Parathyroid adenoma (tissue), 2 donors: ENCODE results near the gene AUTS2.

ENCODE experiments used
- H2AFZ ChIP-seq: fragments of 300-600 bp; sonication (generic); one replicate; pipeline ENCODE4 v1.7.0; 2017; ENCODE audit warnings: antibody characterized with exemption, mild to moderate bottlenecking
- H3K27ac ChIP-seq: fragments of 300-600 bp; sonication (generic); one replicate; pipeline ENCODE4 v1.7.0; 2017
- H3K27me3 ChIP-seq: fragments of 300-600 bp; sonication (generic); one replicate; pipeline ENCODE4 v1.7.0; 2017; ENCODE audit warnings: low read length; ENCODE audit not compliant: control insufficient read depth, insufficient read depth
- H3K36me3 ChIP-seq: fragments of 300-600 bp; sonication (generic); one replicate; pipeline ENCODE4 v1.7.0; 2017; ENCODE audit warnings: low read length; ENCODE audit not compliant: control insufficient read depth, insufficient read depth
- H3K4me1 ChIP-seq: fragments of 300-600 bp; sonication (generic); one replicate; pipeline ENCODE4 v1.7.0; 2017; ENCODE audit warnings: control low read depth
- H3K4me2 ChIP-seq: fragments of 300-600 bp; sonication (generic); one replicate; pipeline ENCODE4 v1.7.0; 2017; ENCODE audit warnings: low read length
- H3K4me3 ChIP-seq: fragments of 300-600 bp; sonication (generic); one replicate; pipeline ENCODE4 v1.7.0; 2017; ENCODE audit warnings: low read depth, low read length
- H3K79me2 ChIP-seq: fragments of 300-600 bp; sonication (generic); one replicate; pipeline ENCODE4 v1.7.0; 2017; ENCODE audit warnings: control low read depth
- H3K9ac ChIP-seq: fragments of 300-600 bp; sonication (generic); one replicate; pipeline ENCODE4 v1.7.0; 2017; ENCODE audit warnings: mild to moderate bottlenecking
- H3K9me3 ChIP-seq: fragments of 300-600 bp; sonication (generic); one replicate; pipeline ENCODE4 v1.7.0; 2017; ENCODE audit warnings: low read length; ENCODE audit not compliant: control insufficient read depth
- TF ChIP-seq, protein P1 (sequence below): fragments of 300-600 bp; sonication (generic); IDR thresholded peaks from one replicate; pipeline ENCODE4 v1.7.0; 2017; ENCODE audit warnings: antibody characterized with exemption, mild to moderate bottlenecking
- donor health status: primary hyperparathyroidism.

The AUTS2 gene

DNA sequence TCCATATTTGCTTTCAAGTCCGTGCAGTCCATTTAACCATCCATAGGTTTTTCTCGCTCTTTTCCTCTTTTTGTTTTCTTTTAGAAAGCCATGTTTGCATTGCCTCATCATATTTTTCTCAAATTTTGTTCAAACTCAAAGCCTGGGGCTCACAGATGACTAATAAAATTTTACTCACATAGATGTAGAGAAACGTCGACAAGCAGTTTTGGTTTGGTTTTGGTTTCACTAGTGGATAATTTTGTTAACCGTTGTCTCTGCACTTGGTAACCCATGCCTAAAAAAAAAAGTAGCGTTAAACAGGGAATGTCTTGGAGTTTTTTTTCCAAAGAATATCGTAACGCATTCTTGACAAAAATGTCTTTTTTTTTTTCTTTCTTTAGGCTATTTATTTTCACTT, 1189.5 kb downstream of the AUTS2 start:
- no peaks in the 10 kb centered on the region for H3K79me2 ChIP-seq
- peak overlapping the region; percentile 9 for H2AFZ ChIP-seq
- TF ChIP-seq, protein P1, sequence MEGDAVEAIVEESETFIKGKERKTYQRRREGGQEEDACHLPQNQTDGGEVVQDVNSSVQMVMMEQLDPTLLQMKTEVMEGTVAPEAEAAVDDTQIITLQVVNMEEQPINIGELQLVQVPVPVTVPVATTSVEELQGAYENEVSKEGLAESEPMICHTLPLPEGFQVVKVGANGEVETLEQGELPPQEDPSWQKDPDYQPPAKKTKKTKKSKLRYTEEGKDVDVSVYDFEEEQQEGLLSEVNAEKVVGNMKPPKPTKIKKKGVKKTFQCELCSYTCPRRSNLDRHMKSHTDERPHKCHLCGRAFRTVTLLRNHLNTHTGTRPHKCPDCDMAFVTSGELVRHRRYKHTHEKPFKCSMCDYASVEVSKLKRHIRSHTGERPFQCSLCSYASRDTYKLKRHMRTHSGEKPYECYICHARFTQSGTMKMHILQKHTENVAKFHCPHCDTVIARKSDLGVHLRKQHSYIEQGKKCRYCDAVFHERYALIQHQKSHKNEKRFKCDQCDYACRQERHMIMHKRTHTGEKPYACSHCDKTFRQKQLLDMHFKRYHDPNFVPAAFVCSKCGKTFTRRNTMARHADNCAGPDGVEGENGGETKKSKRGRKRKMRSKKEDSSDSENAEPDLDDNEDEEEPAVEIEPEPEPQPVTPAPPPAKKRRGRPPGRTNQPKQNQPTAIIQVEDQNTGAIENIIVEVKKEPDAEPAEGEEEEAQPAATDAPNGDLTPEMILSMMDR, result no peak
- H3K27me3 ChIP-seq, result no peaks in the 10 kb centered on the region
- H3K9ac ChIP-seq, result no peak overlapping the region
- no peaks in the 10 kb centered on the region for H3K36me3 ChIP-seq
- no peaks in the 10 kb centered on the region for H3K4me1 ChIP-seq
- H3K4me2 ChIP-seq, result peak overlapping the region; percentile 52
- H3K4me3 ChIP-seq, result peak overlapping the region; percentile 32
- no peaks in the 10 kb centered on the region for H3K9me3 ChIP-seq
- H3K27ac ChIP-seq, result no peak overlapping the region

DNA sequence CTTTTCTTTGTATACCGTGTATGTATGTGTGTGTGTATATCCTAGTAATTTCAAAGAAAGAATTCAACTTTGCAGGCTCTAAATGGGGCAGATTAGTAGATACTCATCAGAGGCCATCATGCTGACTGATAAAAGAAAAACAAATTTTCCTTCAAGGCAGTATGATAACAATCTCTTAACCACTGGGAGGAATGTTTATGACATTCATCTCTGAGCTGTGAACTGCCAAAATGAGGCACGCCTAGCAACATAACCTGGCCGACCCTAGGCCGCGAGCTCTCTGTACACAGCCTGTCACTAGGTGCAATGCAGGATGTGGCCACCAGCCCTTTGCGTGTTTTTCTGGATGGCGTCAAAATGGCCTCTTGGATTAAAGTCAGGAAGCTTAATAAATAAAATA, 1190.0 kb downstream of the AUTS2 start:
- no peaks in the 10 kb centered on the region for H3K79me2 ChIP-seq
- no peaks in the 10 kb centered on the region for H3K36me3 ChIP-seq
- no peak overlapping the region for H3K9ac ChIP-seq
- H2AFZ ChIP-seq, result peak overlapping the region; percentile 6
- H3K9me3 ChIP-seq, result no peaks in the 10 kb centered on the region
- peak overlapping the region; percentile 32 for H3K4me3 ChIP-seq
- no peak overlapping the region for H3K27ac ChIP-seq
- peak overlapping the region; percentile 52 for H3K4me2 ChIP-seq
- H3K27me3 ChIP-seq, result no peaks in the 10 kb centered on the region
- no peaks in the 10 kb centered on the region for H3K4me1 ChIP-seq
- TF ChIP-seq, protein P1, result no peak

DNA sequence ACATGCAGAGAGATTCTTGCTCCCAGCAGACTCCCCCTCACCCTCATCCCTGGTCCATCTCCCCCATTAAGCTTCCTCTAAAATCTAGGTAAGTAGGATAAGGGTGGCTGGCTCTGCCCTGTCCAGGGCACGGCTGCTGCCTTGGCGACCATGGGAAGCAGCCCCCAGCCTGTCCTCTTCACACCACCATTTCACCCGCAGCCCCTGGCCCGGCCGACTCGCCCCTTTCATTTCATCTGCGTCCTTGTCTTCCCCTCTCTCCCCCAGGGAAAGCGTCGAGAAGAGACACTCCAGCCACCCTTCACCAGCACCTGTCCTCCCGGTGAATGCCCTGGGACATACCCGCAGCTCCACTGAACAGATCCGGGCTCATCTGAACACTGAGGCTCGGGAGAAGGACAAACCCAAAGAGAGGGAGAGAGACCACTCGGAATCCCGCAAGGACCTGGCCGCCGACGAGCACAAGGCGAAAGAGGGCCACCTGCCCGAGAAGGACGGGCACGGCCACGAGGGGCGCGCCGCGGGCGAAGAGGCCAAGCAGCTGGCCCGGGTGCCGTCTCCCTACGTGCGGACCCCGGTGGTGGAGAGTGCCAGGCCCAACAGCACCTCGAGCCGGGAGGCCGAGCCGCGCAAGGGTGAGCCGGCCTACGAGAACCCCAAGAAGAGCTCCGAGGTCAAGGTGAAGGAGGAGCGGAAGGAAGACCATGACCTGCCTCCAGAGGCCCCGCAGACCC, 1191.4 kb downstream of the AUTS2 start:
- H3K4me2 ChIP-seq, result no peak overlapping the region
- no peaks in the 10 kb centered on the region for H3K36me3 ChIP-seq
- no peaks in the 10 kb centered on the region for H3K9me3 ChIP-seq

DNA sequence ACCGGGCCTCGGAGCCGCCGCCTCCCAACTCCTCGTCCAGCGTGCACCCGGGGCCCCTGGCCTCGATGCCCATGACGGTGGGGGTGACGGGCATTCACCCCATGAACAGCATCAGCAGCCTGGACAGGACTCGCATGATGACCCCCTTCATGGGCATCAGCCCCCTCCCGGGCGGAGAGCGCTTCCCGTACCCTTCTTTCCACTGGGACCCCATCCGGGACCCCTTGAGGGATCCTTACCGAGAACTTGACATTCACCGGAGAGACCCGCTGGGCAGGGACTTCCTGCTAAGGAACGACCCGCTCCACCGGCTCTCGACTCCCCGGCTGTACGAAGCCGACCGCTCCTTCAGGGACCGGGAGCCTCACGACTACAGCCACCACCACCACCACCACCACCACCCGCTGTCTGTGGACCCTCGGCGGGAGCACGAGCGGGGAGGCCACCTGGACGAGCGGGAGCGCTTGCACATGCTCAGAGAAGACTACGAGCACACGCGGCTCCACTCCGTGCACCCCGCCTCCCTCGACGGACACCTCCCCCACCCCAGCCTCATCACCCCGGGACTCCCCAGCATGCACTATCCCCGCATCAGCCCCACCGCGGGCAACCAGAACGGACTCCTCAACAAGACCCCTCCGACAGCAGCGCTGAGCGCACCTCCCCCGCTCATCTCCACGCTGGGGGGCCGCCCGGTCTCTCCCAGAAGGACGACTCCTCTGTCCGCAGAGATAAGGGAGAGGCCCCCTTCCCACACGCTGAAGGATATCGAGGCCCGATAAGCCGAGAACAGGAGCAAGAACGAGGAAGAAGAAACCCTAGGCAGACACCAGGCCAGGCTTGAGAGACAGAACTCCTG, 1192.2 kb downstream of the AUTS2 start:
- no peak overlapping the region for H2AFZ ChIP-seq
- no peaks in the 10 kb centered on the region for H3K27me3 ChIP-seq
- H3K4me3 ChIP-seq, result no peak overlapping the region
- no peak overlapping the region for H3K27ac ChIP-seq
- H3K36me3 ChIP-seq, result no peaks in the 10 kb centered on the region
- H3K4me2 ChIP-seq, result no peak overlapping the region
- TF ChIP-seq, protein P1, result no peak
- no peaks in the 10 kb centered on the region for H3K79me2 ChIP-seq
- no peaks in the 10 kb centered on the region for H3K4me1 ChIP-seq
- no peaks in the 10 kb centered on the region for H3K9me3 ChIP-seq
- no peak overlapping the region for H3K9ac ChIP-seq

More for the DNA sequence above, 1191.4 kb downstream of the AUTS2 start:
- H3K79me2 ChIP-seq, result no peaks in the 10 kb centered on the region
- H3K27me3 ChIP-seq, result no peaks in the 10 kb centered on the region
- TF ChIP-seq, protein P1, result no peak
- H3K9ac ChIP-seq, result no peak overlapping the region
- H3K27ac ChIP-seq, result no peak overlapping the region
- H3K4me3 ChIP-seq, result no peak overlapping the region
- H3K4me1 ChIP-seq, result no peaks in the 10 kb centered on the region
- no peak overlapping the region for H2AFZ ChIP-seq
